Right cardiac atrium (tissue), 5 donors: Measurements from ENCODE around the gene ALPP. TPM values are rescaled to one million over a fixed set of nuclear protein-coding genes. Genes with fewer than 3 reads are reported as not detected.
"Not testable (repeated sequence)": the region's sequence is repeated elsewhere in the genome, so short reads cannot be mapped to it uniquely, and the experiment has no call there.

Experiments used
- ATAC-seq, 2 donors: fragments of 200-7000 bp; cut with Tn5 transposase; one replicate each; pipeline versions ENCODE4 v1.8.0 to v1.9.1; 2020; ENCODE audit warnings: moderate library complexity in 2 of 2, mild to moderate bottlenecking in 1 of 2
- DNase-seq, 3 donors: peaks; one replicate each; pipeline ENCODE4 v3.0.0-alpha.2; 2020
- H3K27ac ChIP-seq: one replicate; pipeline ENCODE4 v1.5.1; 2013; ENCODE audit warnings: mild to moderate bottlenecking, low read length, control low read depth, moderate library complexity
- H3K27me3 ChIP-seq: one replicate; pipeline ENCODE4 v1.6.1; 2013; ENCODE audit not compliant: control insufficient read depth, insufficient read depth
- H3K4me1 ChIP-seq: one replicate; pipeline ENCODE4 v1.6.1; 2013; ENCODE audit warnings: low read length; ENCODE audit not compliant: control insufficient read depth, insufficient read depth
- H3K4me3 ChIP-seq: one replicate; pipeline ENCODE4 v1.5.1; 2013; ENCODE audit warnings: low read length, control low read depth
- H3K9me3 ChIP-seq: one replicate; pipeline ENCODE4 v1.6.1; 2013; ENCODE audit warnings: low read length; ENCODE audit not compliant: control insufficient read depth
- WGBS: extraction: QIAGEN DNeasy Blood & Tissue Kit; methylation state at CpG from one replicate; pipeline ENCODE4 v1.1.7; 2013; 5-methylcytosine and 5-hydroxymethylcytosine counted together
- intact Hi-C, 4 donors: fragments of 100-400 bp; cut with DNase I; formaldehyde crosslinking; loops; one replicate each; pipeline versions ENCODE4 v1.11.0 to v1.14.0; 2022 to 2023
- polyA plus RNA-seq: library from polyadenylated mRNA; stranded (reverse); fragments of 200-250 nt; gene quantifications from one replicate; pipeline ENCODE4 v1.2.3, GENCODE V29; 2013
- total RNA-seq, 4 donors: library from RNA; stranded (reverse); fragmentation: NEBNext Ultra II Directional; extraction: Animal tissue kit (Norgen Biotek cat#: 25700); gene quantifications; one replicate each; pipeline ENCODE4 v1.2.1, GENCODE V29; 2021
- donor health status: healthy with polysubstance abuse.
- donor health status: DM: no; HTN: yes; CAD: no.
- donor health status: DM: no; HTN: no; CAD: no.
- donor health status: DM: no; HTN: yes; CAD: no; lungs with severe emphysema.
- donor health status: DM: yes; HTN: yes; CAD: no.

ALPP gene
- total and polyA plus RNA-seq, 5 donors: not detected

DNA sequence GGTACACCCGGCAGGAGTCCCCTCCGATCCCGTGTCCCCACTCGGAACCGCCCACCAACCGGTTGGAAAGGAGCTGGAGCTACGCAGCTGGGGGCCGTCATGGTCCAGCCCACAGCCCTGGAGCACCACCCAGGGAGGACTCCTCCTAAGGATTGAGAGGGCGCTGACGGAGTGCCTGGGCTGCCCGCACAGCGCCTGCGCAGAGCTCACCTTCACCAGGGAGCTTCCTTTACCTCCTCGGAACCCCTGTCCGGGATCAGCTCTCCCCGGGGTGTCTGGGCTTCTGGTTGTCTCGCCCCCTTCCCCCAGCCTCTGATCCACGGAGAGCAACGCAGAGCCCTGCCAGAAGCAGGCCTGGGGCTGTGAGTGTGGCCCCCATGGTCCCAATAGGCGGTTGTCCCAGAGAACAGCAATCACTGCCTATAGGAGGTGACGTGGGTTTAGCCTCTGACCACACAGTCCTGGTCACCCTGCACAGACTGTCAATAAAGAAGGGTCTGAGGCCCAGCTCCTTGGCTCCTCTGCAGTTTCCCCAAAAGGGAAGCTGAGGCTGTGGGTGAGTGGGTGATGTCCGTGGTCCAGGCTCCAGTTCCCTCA is 42.7 kb downstream of the ALPP start:
- Histone ChIP-seq H3K27me3 (no peaks in the 10 kb centered on the region), H3K4me3 (no peak overlapping the region)
- no peak for ATAC-seq

GRCh38 chr2:232422051-232422450 is 43.5 kb downstream of the ALPP start:
- no peak overlapping the region for H3K4me3 ChIP-seq
- no peaks in the 10 kb centered on the region for H3K9me3 ChIP-seq
- no peaks in the 10 kb centered on the region for H3K4me1 ChIP-seq
- no peak overlapping the region for H3K27ac ChIP-seq
- H3K27me3 ChIP-seq: no peaks in the 10 kb centered on the region
- ATAC-seq: no peak
- intact Hi-C loops: no loop called here
- no peak for DNase-seq
- 88% methylated on average over 10 of the region's 10 CpGs for WGBS

More for the DNA sequence above, 42.7 kb downstream of the ALPP start:
- Histone ChIP-seq H3K27ac (no peak overlapping the region), H3K9me3 (no peaks in the 10 kb centered on the region), H3K4me1 (no peaks in the 10 kb centered on the region)
- no peak for DNase-seq
- WGBS: 18% methylated on average over 22 of the region's 22 CpGs
- intact Hi-C loops: no loop called here

DNA sequence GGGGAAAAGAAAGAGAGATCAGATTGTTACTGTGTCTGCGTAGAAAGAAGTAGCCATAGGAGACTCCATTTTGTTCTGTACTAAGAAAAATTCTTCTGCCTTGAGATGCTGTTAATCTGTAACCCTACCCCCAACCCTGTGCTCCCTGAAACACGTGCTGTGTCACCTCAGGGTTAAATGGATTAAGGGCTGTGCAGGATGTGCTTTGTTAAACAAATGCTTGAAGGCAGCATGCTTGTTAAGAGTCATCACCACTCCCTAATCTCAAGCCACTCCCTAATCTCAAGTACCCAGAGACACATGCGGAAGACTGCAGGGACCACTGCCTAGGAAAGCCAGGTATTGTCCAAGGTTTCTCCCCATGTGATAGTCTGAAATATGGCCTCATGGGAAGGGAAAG is 44.4 kb downstream of the ALPP start:
- H3K4me1 ChIP-seq, H3K27ac ChIP-seq, ATAC-seq, intact Hi-C loops, H3K4me3 ChIP-seq, H3K27me3 ChIP-seq, H3K9me3 ChIP-seq, DNase-seq: not testable (repeated sequence)
- 28% methylated on average over 3 of the region's 3 CpGs for WGBS

- H3K4me3 ChIP-seq, ATAC-seq, H3K27me3 ChIP-seq, H3K9me3 ChIP-seq, H3K27ac ChIP-seq, H3K4me1 ChIP-seq, DNase-seq, intact Hi-C loops: not testable (repeated sequence)
- WGBS: 23% methylated on average over 6 of the region's 7 CpGs
These were observed 44.9 kb downstream of the ALPP start for GRCh38 chr2:232423407-232423806.

GRCh38 chr2:232431705-232432590 is 53.4 kb downstream of the ALPP start:
- H3K4me1 ChIP-seq: no peaks in the 10 kb centered on the region
- intact Hi-C loops: no loop called here
- no peaks in the 10 kb centered on the region for H3K9me3 ChIP-seq
- no peaks in the 10 kb centered on the region for H3K27me3 ChIP-seq
- no peak for DNase-seq
- H3K4me3 ChIP-seq: no peak overlapping the region
- H3K27ac ChIP-seq: no peak overlapping the region
- 88% methylated on average over 16 of the region's 16 CpGs for WGBS
- no peak for ATAC-seq

Other genes with a start within 250 kb of the ALPP start
- gene ALPG, start 28.1 kb downstream of the ALPP start, total RNA-seq: not detected
- gene ALPG, start 28.1 kb downstream of the ALPP start, polyA plus RNA-seq: not detected
- not detected for gene ALPI, start 77.4 kb downstream of the ALPP start, total RNA-seq
- not detected for gene ALPI, start 77.4 kb downstream of the ALPP start, polyA plus RNA-seq
- gene ECEL1, start 109.1 kb downstream of the ALPP start, total RNA-seq: under 1 TPM in 1 of 4 donors, not detected in 3; 0.25 TPM
- gene ECEL1, start 109.1 kb downstream of the ALPP start, polyA plus RNA-seq: 0.05 TPM
- gene PRSS56, start 141.6 kb downstream of the ALPP start, total RNA-seq: under 1 TPM in 1 of 4 donors, not detected in 3; 0.11 TPM
- 0.05 TPM for gene PRSS56, start 141.6 kb downstream of the ALPP start, polyA plus RNA-seq
- under 1 TPM in 1 of 4 donors, not detected in 3; 0.53 TPM for gene CHRND, start 147.4 kb downstream of the ALPP start, total RNA-seq
- gene CHRND, start 147.4 kb downstream of the ALPP start, polyA plus RNA-seq: 0.09 TPM
- not detected for gene CHRNG, start 160.9 kb downstream of the ALPP start, total RNA-seq
- gene CHRNG, start 160.9 kb downstream of the ALPP start, polyA plus RNA-seq: not detected
- 1 to 10 TPM; 2.6 to 3.3 (median 3.2) TPM for gene TIGD1, start 171.8 kb downstream of the ALPP start, total RNA-seq
- gene TIGD1, start 171.8 kb downstream of the ALPP start, polyA plus RNA-seq: 1.9 TPM
- gene EIF4E2, start 171.9 kb downstream of the ALPP start, total RNA-seq: 10 to 100 TPM; 32.1 to 49.4 (median 45.9) TPM
- 32.3 TPM for gene EIF4E2, start 171.9 kb downstream of the ALPP start, polyA plus RNA-seq